Measurements from ENCODE around the gene PHTF2. TPM values are rescaled to one million over a fixed set of nuclear protein-coding genes. Genes with fewer than 3 reads are reported as not detected.

The PHTF2 gene
- total RNA-seq, 1 donor: 4.3 TPM

- no peak for DNase-seq (ENCODE audit: low read depth in 2 of 3, low spot score in 2 of 3)
These were observed 6.6 kb upstream of the PHTF2 start for GRCh38 chr7:77791956-77792355.

- DNase-seq (ENCODE audit: low read depth in 2 of 3, low spot score in 2 of 3): no peak
These were observed 4.6 kb upstream of the PHTF2 start for GRCh38 chr7:77794000-77794399.

- DNase-seq (ENCODE audit: low read depth in 2 of 3, low spot score in 2 of 3): no peak
These were observed 2.5 kb upstream of the PHTF2 start for GRCh38 chr7:77796109-77796508.

- DNase-seq (ENCODE audit: low read depth in 2 of 3, low spot score in 2 of 3): no peak
These were observed 1.6 kb upstream of the PHTF2 start for GRCh38 chr7:77796960-77797359.

- DNase-seq (ENCODE audit: low read depth in 2 of 3, low spot score in 2 of 3): no peak
These were observed 709 bp upstream of the PHTF2 start for GRCh38 chr7:77797734-77798393.

GRCh38 chr7:77799078-77799964, 748 bp downstream of the PHTF2 start:
- DNase-seq (ENCODE audit: low read depth in 2 of 3, low spot score in 2 of 3): peak in 2 of 3 donors; percentile 31 to 59

- no peak for DNase-seq (ENCODE audit: low read depth in 2 of 3, low spot score in 2 of 3)
These were observed 1.6 kb downstream of the PHTF2 start for GRCh38 chr7:77800158-77800557.

GRCh38 chr7:77800730-77801129, 2.2 kb downstream of the PHTF2 start:
- DNase-seq (ENCODE audit: low read depth in 2 of 3, low spot score in 2 of 3): no peak

GRCh38 chr7:77802557-77803405, 4.2 kb downstream of the PHTF2 start:
- peak in 1 of 3 donors; percentile 44 for DNase-seq (ENCODE audit: low read depth in 2 of 3, low spot score in 2 of 3)

- DNase-seq (ENCODE audit: low read depth in 2 of 3, low spot score in 2 of 3): no peak
These were observed 7.9 kb downstream of the PHTF2 start for GRCh38 chr7:77806425-77806824.

GRCh38 chr7:77808517-77808916, 9.9 kb downstream of the PHTF2 start:
- DNase-seq (ENCODE audit: low read depth in 2 of 3, low spot score in 2 of 3): no peak

- no peak for DNase-seq (ENCODE audit: low read depth in 2 of 3, low spot score in 2 of 3)
These were observed 13.1 kb downstream of the PHTF2 start for GRCh38 chr7:77811516-77812289.

GRCh38 chr7:77812290-77812685, 13.7 kb downstream of the PHTF2 start:
- DNase-seq (ENCODE audit: low read depth in 2 of 3, low spot score in 2 of 3): no peak

- no peak for DNase-seq (ENCODE audit: low read depth in 2 of 3, low spot score in 2 of 3)
These were observed 14.6 kb downstream of the PHTF2 start for GRCh38 chr7:77813180-77813579.

GRCh38 chr7:77819021-77819420, 20.4 kb downstream of the PHTF2 start:
- DNase-seq (ENCODE audit: low read depth in 2 of 3, low spot score in 2 of 3): no peak

GRCh38 chr7:77820967-77821366, 22.4 kb downstream of the PHTF2 start:
- peak in 1 of 3 donors; percentile 26 for DNase-seq (ENCODE audit: low read depth in 2 of 3, low spot score in 2 of 3)

GRCh38 chr7:77822269-77822668, 23.7 kb downstream of the PHTF2 start:
- no peak for DNase-seq (ENCODE audit: low read depth in 2 of 3, low spot score in 2 of 3)

GRCh38 chr7:77823787-77824186, 25.2 kb downstream of the PHTF2 start:
- no peak for DNase-seq (ENCODE audit: low read depth in 2 of 3, low spot score in 2 of 3)

- no peak for DNase-seq (ENCODE audit: low read depth in 2 of 3, low spot score in 2 of 3)
These were observed 26.1 kb downstream of the PHTF2 start for GRCh38 chr7:77824636-77825035.

GRCh38 chr7:77825131-77825530, 26.6 kb downstream of the PHTF2 start:
- DNase-seq (ENCODE audit: low read depth in 2 of 3, low spot score in 2 of 3): no peak

Data from hematopoietic multipotent progenitor cell (in vitro differentiated cells).